GM19043 (cell line): ENCODE results near the gene EFNA4.
A peak's percentile ranks its signal among the peaks of the same experiment; 100 is the strongest.

ENCODE experiments used
- ATAC-seq: cut with Tn5 transposase; IDR thresholded peaks from one replicate; pipeline ENCODE4 v1.9.1; 2021; ENCODE audit warnings: low read depth; ENCODE audit not compliant: unreplicated experiment

The EFNA4 gene, protein sequence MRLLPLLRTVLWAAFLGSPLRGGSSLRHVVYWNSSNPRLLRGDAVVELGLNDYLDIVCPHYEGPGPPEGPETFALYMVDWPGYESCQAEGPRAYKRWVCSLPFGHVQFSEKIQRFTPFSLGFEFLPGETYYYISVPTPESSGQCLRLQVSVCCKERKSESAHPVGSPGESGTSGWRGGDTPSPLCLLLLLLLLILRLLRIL

GRCh38 chr1:155063550-155064110 lies at the start of gene EFNA4:
Gene EFNA4 (plus strand): TSS chr1:155063740. CDS start chr1:155063824, 84 bp downstream.
- ATAC-seq: peak; percentile 73

GRCh38 chr1:155014709-155015508 lies 48.6 kb upstream of the EFNA4 start:
- ATAC-seq: no peak

DNA sequence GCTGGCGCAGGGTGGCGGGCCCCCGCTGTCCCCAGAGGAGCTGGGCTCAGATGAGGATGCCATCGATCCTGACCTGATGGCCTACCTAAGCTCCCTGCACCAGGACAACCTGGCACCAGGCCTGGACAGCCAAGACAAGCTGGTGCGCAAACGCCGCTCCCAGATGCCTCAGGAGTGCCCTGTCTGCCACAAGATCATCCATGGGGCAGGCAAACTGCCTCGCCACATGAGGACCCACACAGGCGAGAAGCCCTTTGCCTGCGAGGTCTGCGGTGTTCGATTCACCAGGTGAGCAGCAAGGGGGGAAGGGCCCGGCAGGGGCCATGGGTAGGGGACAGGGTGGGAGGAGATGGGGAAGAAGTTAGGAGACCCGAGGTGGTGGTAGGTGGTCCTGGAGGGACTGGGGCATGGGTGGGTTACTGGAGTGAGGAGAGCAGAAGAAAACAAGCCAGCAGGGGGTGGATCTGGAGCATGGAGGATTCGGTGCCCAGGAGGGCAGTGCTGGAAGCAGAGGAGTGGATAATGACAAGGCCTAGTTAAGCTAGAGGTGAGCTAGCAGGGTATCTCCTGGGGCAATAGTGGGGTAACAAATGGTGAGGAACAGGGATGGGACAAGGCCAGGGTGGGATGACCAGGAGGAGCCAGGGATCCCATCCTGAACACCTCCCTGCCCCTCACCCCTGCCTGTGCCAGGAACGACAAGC lies 47.9 kb upstream of the EFNA4 start:
- no peak for ATAC-seq

GRCh38 chr1:155016231-155016831 lies 47.2 kb upstream of the EFNA4 start:
- no peak for ATAC-seq

- ATAC-seq: no peak
Observed at GRCh38 chr1:155017041-155017945, 46.2 kb upstream of the EFNA4 start.

DNA sequence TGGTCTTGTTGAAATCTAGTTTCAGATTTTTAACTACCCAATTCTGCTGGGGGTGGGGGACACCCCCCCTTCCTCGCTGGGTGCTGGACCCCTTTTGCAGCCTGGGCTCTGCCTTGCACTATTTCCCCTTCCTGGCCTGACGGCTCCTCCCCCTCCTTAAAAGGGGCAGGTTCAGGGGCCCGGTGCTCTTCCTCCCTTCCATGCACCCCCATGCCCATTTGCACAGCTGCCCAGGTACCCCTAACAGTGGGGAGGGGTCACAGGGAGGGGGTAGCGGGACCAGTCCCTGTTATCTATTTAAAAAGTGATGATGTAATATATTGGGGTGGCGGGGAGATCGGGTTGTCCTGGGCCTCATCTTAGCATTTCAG lies 45.6 kb upstream of the EFNA4 start:
- ATAC-seq: no peak

DNA sequence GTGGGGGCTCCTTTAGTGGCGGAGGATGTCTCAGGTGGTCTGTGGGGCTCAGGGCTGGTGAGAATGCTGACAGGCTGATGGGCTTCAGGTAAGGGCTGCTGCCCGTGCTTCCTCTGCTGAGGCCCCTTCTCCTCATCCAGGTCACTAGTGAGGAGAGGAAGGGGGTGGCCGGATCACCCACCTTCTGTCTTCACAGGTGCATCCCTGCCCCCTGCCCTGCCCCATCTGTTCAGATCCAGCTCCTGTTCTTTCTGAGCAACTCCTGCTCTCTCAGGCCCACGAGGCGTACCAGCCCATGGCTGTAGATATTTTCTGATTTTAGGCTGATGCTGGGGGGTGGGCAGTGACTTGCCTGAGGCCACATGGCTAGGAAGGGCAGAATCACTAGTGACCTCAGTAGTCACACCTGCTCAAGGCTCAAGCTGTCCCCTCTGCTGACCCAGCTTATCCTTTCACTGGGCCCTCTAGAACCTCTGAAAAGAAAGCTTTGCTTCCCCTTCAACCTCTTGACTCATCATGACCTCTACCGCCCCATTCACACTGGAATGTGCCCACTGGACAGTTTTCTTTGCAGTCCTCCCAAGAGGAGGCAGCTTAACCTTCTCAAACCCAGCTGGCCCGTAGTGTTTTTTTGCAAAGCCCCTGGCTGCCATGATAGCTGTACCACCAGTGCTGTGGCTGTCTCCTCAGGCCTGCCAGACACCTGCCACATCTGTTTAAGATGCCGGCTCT lies 44.8 kb upstream of the EFNA4 start:
- ATAC-seq: no peak

DNA sequence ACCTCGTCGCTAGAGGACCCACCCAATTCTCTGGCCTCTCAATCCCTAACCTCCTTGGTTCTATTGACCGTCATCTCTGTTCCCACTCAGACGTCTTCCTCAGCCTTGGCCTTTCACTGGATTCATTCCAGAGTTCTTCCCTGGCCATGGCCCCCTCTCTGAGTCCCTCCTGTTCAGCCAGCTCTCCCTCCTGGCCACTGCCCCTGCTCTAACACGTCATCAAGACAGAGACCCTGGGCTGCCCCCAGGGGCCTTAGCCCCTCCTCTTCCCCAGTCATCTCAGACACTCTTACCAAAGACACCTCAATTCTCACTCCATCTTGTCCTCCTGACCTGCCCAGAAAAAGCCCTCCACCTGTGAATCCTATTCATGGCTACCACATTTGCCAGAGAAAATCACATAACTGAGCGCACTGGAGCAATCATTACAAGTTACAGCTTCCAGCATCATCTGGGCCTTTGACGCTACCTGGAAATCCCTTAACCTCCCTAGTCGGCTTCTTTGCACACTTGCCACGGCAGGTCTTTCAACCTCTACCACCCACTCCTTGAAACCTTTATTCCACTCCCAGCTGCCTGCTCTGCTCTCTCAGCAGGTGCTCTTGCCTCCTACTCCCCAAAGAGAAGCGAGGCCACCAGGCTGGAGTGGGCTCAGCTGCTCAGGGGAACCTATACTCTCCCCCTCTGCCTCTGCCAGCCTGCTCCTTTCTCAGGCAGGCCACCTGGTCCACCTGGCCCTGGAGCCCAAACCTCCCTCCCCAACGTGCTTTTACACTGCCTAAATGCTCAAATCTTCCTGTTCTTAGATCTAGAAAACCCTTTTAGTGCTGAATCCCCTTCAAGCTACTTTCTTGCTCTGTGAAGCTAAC lies 43.9 kb upstream of the EFNA4 start:
- ATAC-seq: no peak

- no peak for ATAC-seq
Observed at GRCh38 chr1:155022136-155022926, 41.2 kb upstream of the EFNA4 start.

DNA sequence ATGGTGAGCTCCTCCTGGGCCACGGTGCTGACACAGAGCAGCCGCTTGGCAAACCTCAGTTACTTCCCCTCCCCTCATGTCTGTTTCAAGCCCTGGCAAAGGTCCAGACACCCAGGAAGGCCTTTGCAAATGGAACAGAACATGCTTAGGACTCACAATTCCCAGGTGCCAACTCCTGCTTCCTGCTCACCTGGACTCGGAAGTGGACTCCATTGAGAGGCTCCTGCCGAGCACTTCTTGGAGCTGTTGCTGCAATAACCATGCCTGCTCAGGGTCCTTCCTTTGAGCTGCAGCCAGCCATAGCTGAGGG lies 40.7 kb upstream of the EFNA4 start:
- ATAC-seq: no peak

DNA sequence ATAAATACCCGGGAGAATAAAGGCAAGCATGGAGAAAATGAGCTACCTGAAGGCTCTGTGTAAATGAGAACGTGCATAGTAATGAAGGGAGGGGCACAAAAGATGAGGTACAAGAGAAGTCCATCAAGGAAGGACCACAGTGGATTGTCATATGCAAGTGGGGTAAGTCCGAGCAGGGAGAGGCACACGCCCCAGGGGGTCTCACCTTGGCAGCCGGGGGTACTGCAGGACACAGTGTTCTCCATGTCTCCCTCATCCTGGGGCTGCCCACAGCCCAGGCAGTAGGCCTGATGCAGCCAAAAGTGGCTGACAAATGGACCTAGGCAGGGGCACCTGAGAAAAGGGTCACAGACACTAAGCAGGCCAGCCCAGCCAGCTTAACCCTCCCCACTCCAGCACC lies 39.9 kb upstream of the EFNA4 start:
- no peak for ATAC-seq

DNA sequence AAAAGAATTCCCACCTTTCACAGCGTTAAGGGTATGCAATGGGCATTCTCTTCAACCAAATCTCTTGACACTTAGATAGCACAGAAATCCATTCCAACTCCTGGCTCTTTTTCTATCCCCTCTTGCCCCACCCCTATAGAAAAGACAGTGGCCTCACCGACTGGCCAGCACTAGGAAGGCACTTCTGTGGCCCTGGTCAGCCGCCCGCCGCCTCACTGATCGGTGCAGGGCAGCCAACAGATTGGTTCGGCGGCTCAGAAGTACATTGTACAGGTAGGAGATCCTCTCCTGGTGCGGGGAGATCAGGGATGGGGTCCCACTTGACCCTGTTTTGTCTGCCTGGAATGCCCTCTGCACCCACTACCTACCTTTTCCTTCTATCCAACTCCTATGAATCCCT lies 39.2 kb upstream of the EFNA4 start:
- no peak for ATAC-seq

- no peak for ATAC-seq
Observed at GRCh38 chr1:155026154-155026553, 37.4 kb upstream of the EFNA4 start.

GRCh38 chr1:155026588-155026987 lies 37.0 kb upstream of the EFNA4 start:
- ATAC-seq: no peak

- no peak for ATAC-seq
Observed at GRCh38 chr1:155029513-155030242, 33.9 kb upstream of the EFNA4 start.

GRCh38 chr1:155030243-155030795 lies 33.2 kb upstream of the EFNA4 start:
- ATAC-seq: no peak

GRCh38 chr1:155030899-155031298 lies 32.6 kb upstream of the EFNA4 start:
- ATAC-seq: no peak
